Measurements from ENCODE around the gene PLK3. TPM values are rescaled to one million over a fixed set of nuclear protein-coding genes. Genes with fewer than 3 reads are reported as not detected.

Gene PLK3
- total RNA-seq, 3 donors from 2014 or later = 13.6 to 29.0 (median 21.6) TPM

GRCh38 chr1:44828841-44829440, 28.8 kb downstream of the PLK3 start:
- Histone ChIP-seq H3K4me3 (no peak overlapping the region), H3K4me1 (no peaks in the 10 kb centered on the region), H3K9me3 (no peaks in the 10 kb centered on the region), H3K27ac (no peak overlapping the region), H3K27me3 (no peaks in the 10 kb centered on the region), H3K36me3 (no peaks in the 10 kb centered on the region)
- intact Hi-C loops (cut with DNase I; ENCODE audit: low total_unique reads) = loop anchor here (1.0 kb wide), 1 partner anchor 35 kb away; no protein-coding TSS in a partner anchor
- no peak for DNase-seq (ENCODE audit: low spot score in 2 of 2)
- no peak for TF ChIP-seq POLR2A (IDR thresholded peaks at IDR 0.05)
- TF ChIP-seq CTCF (IDR thresholded peaks at IDR 0.05) = no peak
- TF ChIP-seq POLR2AphosphoS5 (IDR thresholded peaks at IDR 0.05) = no peak

GRCh38 chr1:44829506-44830384, 29.6 kb downstream of the PLK3 start:
- no peaks in the 10 kb centered on the region for H3K27me3 ChIP-seq
- H3K9me3 ChIP-seq = no peaks in the 10 kb centered on the region
- intact Hi-C loops (cut with DNase I; ENCODE audit: low total_unique reads) = loop anchor here (1.0 kb wide), 1 partner anchor 35 kb away; no protein-coding TSS in a partner anchor
- H3K4me1 ChIP-seq = no peaks in the 10 kb centered on the region
- H3K27ac ChIP-seq = no peak overlapping the region
- H3K36me3 ChIP-seq = no peaks in the 10 kb centered on the region
- DNase-seq (ENCODE audit: low spot score in 2 of 2) = no peak
- TF ChIP-seq CTCF (IDR thresholded peaks at IDR 0.05) (no peak), POLR2AphosphoS5 (IDR thresholded peaks at IDR 0.05) (no peak), POLR2A (IDR thresholded peaks at IDR 0.05) (no peak)
- no peak overlapping the region for H3K4me3 ChIP-seq

- no peaks in the 10 kb centered on the region for H3K4me1 ChIP-seq
- TF ChIP-seq POLR2A (IDR thresholded peaks at IDR 0.05) (no peak), POLR2AphosphoS5 (IDR thresholded peaks at IDR 0.05) (no peak), CTCF (IDR thresholded peaks at IDR 0.05) (no peak)
- H3K4me3 ChIP-seq = no peak overlapping the region
- no peak overlapping the region for H3K27ac ChIP-seq
- H3K36me3 ChIP-seq = no peaks in the 10 kb centered on the region
- no peaks in the 10 kb centered on the region for H3K9me3 ChIP-seq
- no peak for DNase-seq (ENCODE audit: low spot score in 2 of 2)
- intact Hi-C loops (cut with DNase I; ENCODE audit: low total_unique reads) = no loop called here
- H3K27me3 ChIP-seq = no peaks in the 10 kb centered on the region
Observed at GRCh38 chr1:44830900-44831304, 30.7 kb downstream of the PLK3 start.

- H3K27ac ChIP-seq = no peak overlapping the region
- no peaks in the 10 kb centered on the region for H3K9me3 ChIP-seq
- intact Hi-C loops (cut with DNase I; ENCODE audit: low total_unique reads) = no loop called here
- H3K4me3 ChIP-seq = no peak overlapping the region
- TF ChIP-seq POLR2A (IDR thresholded peaks at IDR 0.05) = no peak
- TF ChIP-seq CTCF (IDR thresholded peaks at IDR 0.05) = no peak
- TF ChIP-seq POLR2AphosphoS5 (IDR thresholded peaks at IDR 0.05) = no peak
- H3K27me3 ChIP-seq = no peaks in the 10 kb centered on the region
- H3K4me1 ChIP-seq = no peaks in the 10 kb centered on the region
- DNase-seq (ENCODE audit: low spot score in 2 of 2) = no peak
- no peaks in the 10 kb centered on the region for H3K36me3 ChIP-seq
Observed at GRCh38 chr1:44831516-44831915, 31.3 kb downstream of the PLK3 start.

Measured in breast epithelium (tissue), 4 donors.